CD14-positive monocyte (primary cell): ENCODE measurements around the gene FMNL3. TPM values are rescaled to one million over a fixed set of nuclear protein-coding genes. Genes with fewer than 3 reads are reported as not detected.

ENCODE experiments used
- DNase-seq, 3 donors: peaks; one replicate each; pipeline ENCODE4 v3.0.0-alpha.2; 2011 to 2022
- H2AFZ ChIP-seq: 2 replicates; pipeline ENCODE4 v1.6.0; 2012; ENCODE audit warnings: mild to moderate bottlenecking, low read depth, low read length, inconsistent platforms; ENCODE audit not compliant: insufficient read depth, poor library complexity, severe bottlenecking
- H3K27ac ChIP-seq, 2 donors: 1 replicate in 1 of 2; 2 replicates in 1 of 2; pipeline ENCODE4 v1.5.1; 2012 to 2013; ENCODE audit warnings: low read length in 2 of 2, control low read depth in 1 of 2, inconsistent platforms in 1 of 2, low read depth in 1 of 2, mild to moderate bottlenecking in 1 of 2
- H3K27me3 ChIP-seq, 2 donors: one replicate each; pipeline versions ENCODE4 v1.6.0 to v1.6.1; 2011 to 2013; ENCODE audit warnings: low read length in 2 of 2; ENCODE audit not compliant: control insufficient read depth in 2 of 2, insufficient read depth in 2 of 2
- H3K36me3 ChIP-seq, 2 donors: replicated peaks in 1 of 2; 1 replicate in 1 of 2; 2 replicates in 1 of 2; pipeline versions ENCODE4 v1.5.1 to v1.6.1; 2012 to 2013; ENCODE audit warnings: low read length in 2 of 2, control low read depth in 1 of 2, inconsistent platforms in 1 of 2, mild to moderate bottlenecking in 1 of 2; ENCODE audit not compliant: insufficient read depth in 2 of 2, control insufficient read depth in 1 of 2
- H3K4me1 ChIP-seq, 2 donors: 1 replicate in 1 of 2; 2 replicates in 1 of 2; pipeline versions ENCODE4 v1.5.1 to v1.6.1; 2012 to 2013; ENCODE audit warnings: low read length in 2 of 2, control low read depth in 1 of 2, inconsistent platforms in 1 of 2, mild to moderate bottlenecking in 1 of 2, moderate library complexity in 1 of 2; ENCODE audit not compliant: insufficient read depth in 2 of 2, control insufficient read depth in 1 of 2
- H3K4me2 ChIP-seq: replicated peaks from 2 replicates; pipeline ENCODE3; 2012; ENCODE audit warnings: low read length, moderate library complexity, mild to moderate bottlenecking; ENCODE audit not compliant: poor library complexity, severe bottlenecking; ENCODE audit errors: extremely low read depth
- H3K4me3 ChIP-seq, 3 experiments: fragments of 200-600 bp in 1 of 3; sonication (generic) in 1 of 3; replicated peaks in 1 of 3; 1 replicate in 2 of 3; 2 replicates in 1 of 3; pipeline ENCODE4 v1.5.1; 2011 to 2013; ENCODE audit warnings: low read length in 3 of 3, mild to moderate bottlenecking in 3 of 3, control low read depth in 2 of 3, low read depth in 2 of 3, inconsistent platforms in 1 of 3, moderate library complexity in 1 of 3
- H3K79me2 ChIP-seq: 2 replicates; pipeline ENCODE4 v1.6.0; 2012; ENCODE audit warnings: mild to moderate bottlenecking, control low read depth, inconsistent platforms, low read length, moderate library complexity; ENCODE audit not compliant: insufficient read depth
- H3K9ac ChIP-seq: 2 replicates; pipeline ENCODE4 v1.6.0; 2017; ENCODE audit warnings: low read length, mild to moderate bottlenecking; ENCODE audit not compliant: insufficient read depth, poor library complexity, severe bottlenecking
- H3K9me3 ChIP-seq, 2 donors: replicated peaks in 1 of 2; 1 replicate in 1 of 2; 2 replicates in 1 of 2; pipeline versions ENCODE4 v1.5.1 to v1.6.1; 2012 to 2013; ENCODE audit warnings: low read length in 2 of 2, control low read depth in 1 of 2; ENCODE audit not compliant: control insufficient read depth in 1 of 2, insufficient read depth in 1 of 2
- H4K20me1 ChIP-seq: 2 replicates; pipeline ENCODE4 v1.6.0; 2012; ENCODE audit warnings: mild to moderate bottlenecking, low read length, control low read depth, moderate library complexity; ENCODE audit not compliant: insufficient read depth
- H3K27ac Mint-ChIP-seq, 7 donors: one replicate each; pipeline ENCODE4 v1.8.0; 2020; ENCODE audit warnings: mild to moderate bottlenecking in 7 of 7, mixed read lengths in 7 of 7, moderate library complexity in 6 of 7, inconsistent platforms in 2 of 7
- H3K27me3 Mint-ChIP-seq, 3 donors: one replicate each; pipeline ENCODE4 v1.8.0; 2021 to 2022; ENCODE audit warnings: low read depth in 3 of 3, mild to moderate bottlenecking in 3 of 3, mixed read lengths in 3 of 3, moderate library complexity in 3 of 3, inconsistent platforms in 1 of 3
- H3K36me3 Mint-ChIP-seq, 2 donors: one replicate each; pipeline ENCODE4 v1.8.0; 2020; ENCODE audit warnings: mixed read lengths in 2 of 2, inconsistent platforms in 1 of 2, mild to moderate bottlenecking in 1 of 2
- H3K4me1 Mint-ChIP-seq: one replicate; pipeline ENCODE4 v1.8.0; 2020; ENCODE audit warnings: mild to moderate bottlenecking, mixed read lengths
- H3K4me3 Mint-ChIP-seq, 2 donors: one replicate each; pipeline ENCODE4 v1.8.0; 2020; ENCODE audit warnings: mild to moderate bottlenecking in 2 of 2, mixed read lengths in 2 of 2, moderate library complexity in 1 of 2
- H3K9me3 Mint-ChIP-seq, 7 donors: one replicate each; pipeline ENCODE4 v1.8.0; 2020 to 2022; ENCODE audit warnings: mixed read lengths in 7 of 7, mild to moderate bottlenecking in 6 of 7, moderate library complexity in 6 of 7, inconsistent platforms in 2 of 7
- CTCF ChIP-seq: fragments of 200-600 bp; IDR thresholded peaks from one replicate; pipeline ENCODE4 v1.8.0; 2022; ENCODE audit warnings: antibody characterized with exemption, mild to moderate bottlenecking
- WGBS: methylation state at CpG from one replicate; pipeline ENCODE4 v1.1.5; 2013; ENCODE audit warnings: missing lambda C conversion rate; ENCODE audit not compliant: insufficient coverage; 5-methylcytosine and 5-hydroxymethylcytosine counted together
- intact Hi-C, 2 donors: fragments of 100-400 bp; cut with micrococcal nuclease; formaldehyde crosslinking; loops; one replicate each; pipeline versions ENCODE4 v1.15.0 to v1.15.1; 2023
- polyA plus RNA-seq, 3 donors: library from polyadenylated mRNA; depleted of rRNA in 1 of 3; unstranded in 2 of 3; stranded (reverse) in 1 of 3; fragments of 300-500 nt in 2 of 3; fragments of >200 nt in 1 of 3; fragmentation: Illumina TruSeq in 2 of 3; gene quantifications; 1 replicate in 2 of 3; 2 replicates in 1 of 3; pipeline ENCODE4 v1.2.3, GENCODE V29; 2012 to 2021

The FMNL3 gene
- polyA plus RNA-seq, 3 donors: 1.5 to 5.4 (median 1.7) TPM

GRCh38 chr12:49636574-49636973 lies 70.6 kb downstream of the FMNL3 start:
- Histone ChIP-seq H3K4me3 (no peak overlapping the region), H4K20me1 (no peaks in the 10 kb centered on the region), H3K9ac (no peak overlapping the region), H3K4me1 (no peaks in the 10 kb centered on the region), H2AFZ (no peak overlapping the region), H3K9me3 (no peaks in the 10 kb centered on the region), H3K27me3 (no peaks in the 10 kb centered on the region), H3K4me2 (no peak overlapping the region), H3K79me2 (no peaks in the 10 kb centered on the region), H3K27ac (no peak overlapping the region), H3K36me3 (no peaks in the 10 kb centered on the region)
- no peak overlapping the region for H3K27ac Mint-ChIP-seq
- no peak for TF ChIP-seq CTCF
- DNase-seq: no peak
- H3K36me3 Mint-ChIP-seq: no peaks in the 10 kb centered on the region
- H3K4me3 Mint-ChIP-seq: no peak overlapping the region
- intact Hi-C loops: loop anchor here in 1 of 2 donors (10.0 kb wide), 1 partner anchor 198 kb away; no protein-coding TSS in a partner anchor
- no peaks in the 10 kb centered on the region for H3K9me3 Mint-ChIP-seq
- H3K27me3 Mint-ChIP-seq: peaks cover 2 to 3% (median 3%) of the 10 kb centered on the region in 3 donors
- peaks cover 7% of the 10 kb centered on the region for H3K4me1 Mint-ChIP-seq
- 100% methylated on average over 4 of the region's 13 CpGs for WGBS

- intact Hi-C loops: loop anchor here in 1 of 2 donors (2.0 to 10.0 kb wide), 2 partner anchors 25 to 199 kb away; no protein-coding TSS in a partner anchor
- no peak for TF ChIP-seq CTCF
- H3K4me3 Mint-ChIP-seq: no peak overlapping the region
- no peaks in the 10 kb centered on the region for H3K4me1 ChIP-seq
- no peak overlapping the region for H3K4me3 ChIP-seq
- peaks cover 7% of the 10 kb centered on the region for H3K4me1 Mint-ChIP-seq
- no peaks in the 10 kb centered on the region for H3K36me3 Mint-ChIP-seq
- no peak overlapping the region for H3K9ac ChIP-seq
- no peaks in the 10 kb centered on the region for H4K20me1 ChIP-seq
- no peak overlapping the region for H3K27ac Mint-ChIP-seq
- no peaks in the 10 kb centered on the region for H3K27me3 ChIP-seq
- no peak for DNase-seq
- WGBS: 95% methylated on average over 4 of the region's 4 CpGs
- no peak overlapping the region for H2AFZ ChIP-seq
- H3K9me3 Mint-ChIP-seq: no peaks in the 10 kb centered on the region
- H3K9me3 ChIP-seq: no peaks in the 10 kb centered on the region
- H3K36me3 ChIP-seq: no peaks in the 10 kb centered on the region
- H3K27ac ChIP-seq: no peak overlapping the region
- H3K79me2 ChIP-seq: no peaks in the 10 kb centered on the region
- no peak overlapping the region for H3K4me2 ChIP-seq
- peaks cover 2 to 6% (median 3%) of the 10 kb centered on the region in 3 donors for H3K27me3 Mint-ChIP-seq
Observed at GRCh38 chr12:49635656-49636055, 71.5 kb downstream of the FMNL3 start.
